ENCODE results near the gene CALM3. TPM values are rescaled to one million over a fixed set of nuclear protein-coding genes. Genes with fewer than 3 reads are reported as not detected.

CALM3 gene
- total and polyA plus RNA-seq, 2 donors (not counting 3 experiments of a cell fraction or from before 2014, with no cell fraction given): 305 to 425 TPM

DNA sequence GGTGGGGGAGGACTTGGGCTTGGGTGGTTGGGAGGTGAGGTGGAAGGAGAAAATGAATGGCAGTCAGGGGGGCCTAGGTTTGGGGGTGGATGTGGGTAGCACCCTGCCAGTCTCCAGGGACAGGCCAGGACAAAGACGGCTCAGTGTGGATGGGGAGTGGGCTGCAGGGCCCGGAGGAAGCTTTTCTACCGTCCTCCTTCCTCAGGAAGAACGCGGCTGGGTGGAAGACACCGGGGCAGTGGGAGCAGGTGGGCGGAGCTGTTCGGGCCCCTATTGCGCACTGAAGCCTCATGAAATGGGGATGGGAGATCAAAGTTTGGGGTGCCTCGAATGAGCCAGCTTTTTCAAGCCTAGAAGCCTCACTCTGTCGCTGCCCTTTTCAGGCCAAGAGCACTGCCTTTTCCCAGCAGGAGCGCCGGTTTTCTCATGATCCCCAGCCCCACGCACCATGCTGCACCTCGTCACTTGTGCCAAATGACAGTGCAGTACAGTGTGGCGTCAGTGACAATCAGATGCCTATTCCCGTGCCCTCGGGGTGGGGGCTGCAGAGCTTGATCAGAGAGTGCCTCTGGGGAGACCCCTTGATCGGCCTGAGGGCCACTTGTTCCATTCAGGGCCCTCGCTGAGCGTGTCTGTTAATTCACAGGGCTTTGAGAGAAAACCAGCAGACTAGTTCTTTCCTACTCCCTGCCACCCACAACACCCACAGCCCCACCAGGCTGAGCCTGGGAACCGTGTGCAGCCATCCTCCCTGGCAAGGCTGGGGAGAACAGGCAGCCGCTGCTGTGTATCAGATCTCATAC is 1.5 kb downstream of the CALM3 start:
- H3K36me3 ChIP-seq (ENCODE audit: control insufficient read depth in 2 of 2, extremely low read depth in 1 of 2, insufficient read depth in 2 of 2, low read length in 2 of 2): peaks cover 0 to 23% of the 10 kb centered on the region in 2 experiments
- H3K27ac ChIP-seq (ENCODE audit: insufficient read depth, low read depth, low read length): no peak overlapping the region
- peaks cover 13% of the 10 kb centered on the region for H3K4me1 ChIP-seq (ENCODE audit: control insufficient read depth, extremely low read depth, insufficient read depth, low read length)
- CTCF ChIA-PET: interaction anchor here (1.3 to 2.6 kb wide), 4 partner anchors 11 to 59 kb away, joined by 4 to 17 read pairs (median 10); partner anchors contain the start of gene DACT3
- H3K27me3 ChIP-seq (ENCODE audit: control insufficient read depth in 2 of 2, insufficient read depth in 2 of 2, low read length in 2 of 2): peaks cover 0 to 3% of the 10 kb centered on the region in 2 experiments
- peak overlapping the region; percentile 53 for H3K4me2 ChIP-seq (ENCODE audit: insufficient read depth, low read length)
- dilution Hi-C loops (cut with MboI; ENCODE audit: extremely low pct_ligation_motif_present, low sequenced_read_pairs) (no loop called here), intact Hi-C loops (cut with micrococcal nuclease) (loop anchor here (1.0 kb wide), 2 partner anchors 12 to 60 kb away; no protein-coding TSS in a partner anchor)
- H3K4me3 ChIP-seq (replicated peaks in 1 of 3; ENCODE audit: insufficient read depth in 1 of 3, low read depth in 1 of 3, low read length in 3 of 3): peak overlapping the region; percentile 98 to 100 (median 99)
- TF ChIP-seq POLR2A (IDR thresholded peaks at IDR 0.05; ENCODE audit: low read depth, low read length) (no peak), JUN (IDR thresholded peaks at IDR 0.05; ENCODE audit: borderline replicate concordance, insufficient read depth, insufficient read length, low read depth) (no peak), FOS (IDR thresholded peaks at IDR 0.05; ENCODE audit: borderline replicate concordance, insufficient read depth, low read length) (no peak), POLR2AphosphoS5 (IDR thresholded peaks at IDR 0.05; ENCODE audit: insufficient read depth, low read depth, low read length) (no peak), EZH2 (IDR thresholded peaks at IDR 0.05; ENCODE audit: borderline replicate concordance, low read depth, low read length, severe bottlenecking) (no peak), MYC (IDR thresholded peaks at IDR 0.05; ENCODE audit: low read depth, low read length) (no peak), MAX (IDR thresholded peaks at IDR 0.05; ENCODE audit: insufficient read depth, insufficient read length) (no peak), GATA2 (IDR thresholded peaks at IDR 0.05; ENCODE audit: insufficient read depth, insufficient read length, low read depth, low read length) (no peak)
- TF ChIP-seq, protein P1, sequence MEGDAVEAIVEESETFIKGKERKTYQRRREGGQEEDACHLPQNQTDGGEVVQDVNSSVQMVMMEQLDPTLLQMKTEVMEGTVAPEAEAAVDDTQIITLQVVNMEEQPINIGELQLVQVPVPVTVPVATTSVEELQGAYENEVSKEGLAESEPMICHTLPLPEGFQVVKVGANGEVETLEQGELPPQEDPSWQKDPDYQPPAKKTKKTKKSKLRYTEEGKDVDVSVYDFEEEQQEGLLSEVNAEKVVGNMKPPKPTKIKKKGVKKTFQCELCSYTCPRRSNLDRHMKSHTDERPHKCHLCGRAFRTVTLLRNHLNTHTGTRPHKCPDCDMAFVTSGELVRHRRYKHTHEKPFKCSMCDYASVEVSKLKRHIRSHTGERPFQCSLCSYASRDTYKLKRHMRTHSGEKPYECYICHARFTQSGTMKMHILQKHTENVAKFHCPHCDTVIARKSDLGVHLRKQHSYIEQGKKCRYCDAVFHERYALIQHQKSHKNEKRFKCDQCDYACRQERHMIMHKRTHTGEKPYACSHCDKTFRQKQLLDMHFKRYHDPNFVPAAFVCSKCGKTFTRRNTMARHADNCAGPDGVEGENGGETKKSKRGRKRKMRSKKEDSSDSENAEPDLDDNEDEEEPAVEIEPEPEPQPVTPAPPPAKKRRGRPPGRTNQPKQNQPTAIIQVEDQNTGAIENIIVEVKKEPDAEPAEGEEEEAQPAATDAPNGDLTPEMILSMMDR (IDR thresholded peaks at IDR 0.05; ENCODE audit: extremely low read depth in 1 of 2, insufficient read depth in 1 of 2, low read depth in 1 of 2, low read length in 2 of 2): no peak
- peak overlapping the region; percentile 96 for H3K9ac ChIP-seq (replicated peaks; ENCODE audit: extremely low read depth, insufficient read depth, low read length)
- BruUV-seq (replicated peaks): no TSS peak
- POLR2A ChIA-PET: interaction anchor here (1.0 kb wide), 1 partner anchor 59 kb away, joined by 3 read pairs; no protein-coding TSS in a partner anchor
- H4K20me1 ChIP-seq (replicated peaks; ENCODE audit: control insufficient read depth, extremely low read depth, insufficient read depth, low read length): no peaks in the 10 kb centered on the region
- H2AFZ ChIP-seq (ENCODE audit: low read depth, low read length): no peak overlapping the region
- DNase-seq (ENCODE audit: low read depth, low spot score): no peak
- peak; percentile 66 for FAIRE-seq
- H3K9me3 ChIP-seq (replicated peaks; ENCODE audit: control insufficient read depth, insufficient read depth, low read length): no peaks in the 10 kb centered on the region
- H3K79me2 ChIP-seq (ENCODE audit: control insufficient read depth, insufficient read depth, low read length): peaks cover 53% of the 10 kb centered on the region
- no peaks in the 10 kb centered on the region for H3K9me1 ChIP-seq (replicated peaks; ENCODE audit: control insufficient read depth, extremely low read depth, insufficient read depth, low read length)
